ENCODE data around the gene SLC35B4.

Gene SLC35B4

GRCh38 chr7:134289423-134289822, 27.3 kb downstream of the SLC35B4 start:
- no peak for DNase-seq

DNA sequence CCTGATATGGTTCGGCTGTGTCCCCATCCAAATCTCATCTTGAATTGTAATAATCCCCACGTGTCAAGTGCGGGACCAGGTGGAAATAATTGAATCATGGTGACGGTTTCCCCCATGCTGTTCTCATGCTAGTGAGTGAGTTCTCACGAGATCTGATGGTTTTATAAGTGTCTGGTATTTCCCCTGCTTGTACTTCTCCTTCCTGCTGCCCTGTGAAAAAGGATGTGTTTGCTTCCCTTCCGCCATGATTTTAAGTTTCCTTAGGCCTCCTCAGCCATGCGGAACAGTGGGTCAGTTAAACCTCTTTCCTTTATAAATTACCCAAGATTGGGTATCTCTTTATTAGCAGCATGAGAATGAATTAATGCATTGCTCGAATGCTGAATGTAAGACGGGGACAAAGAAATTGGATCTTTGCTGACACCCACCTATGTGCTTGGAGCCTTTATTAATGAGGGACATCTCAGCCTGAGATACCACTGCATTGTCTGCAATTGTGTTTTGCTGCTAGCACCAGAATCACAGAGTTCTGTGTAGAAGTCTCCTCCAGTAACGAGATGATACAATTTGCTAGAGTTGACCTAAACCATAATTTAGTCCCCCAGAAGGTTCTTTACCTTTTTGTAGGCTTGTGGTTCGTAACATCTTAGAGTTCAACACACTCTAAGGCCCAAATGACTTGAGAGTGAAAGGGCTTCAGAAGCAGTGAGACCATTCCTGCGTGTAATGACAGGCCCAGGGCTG, 28.6 kb downstream of the SLC35B4 start:
- DNase-seq = no peak

- no peak for DNase-seq
Observed at GRCh38 chr7:134284952-134285351, 31.8 kb downstream of the SLC35B4 start.

GRCh38 chr7:134284011-134284410, 32.7 kb downstream of the SLC35B4 start:
- DNase-seq = no peak

DNA sequence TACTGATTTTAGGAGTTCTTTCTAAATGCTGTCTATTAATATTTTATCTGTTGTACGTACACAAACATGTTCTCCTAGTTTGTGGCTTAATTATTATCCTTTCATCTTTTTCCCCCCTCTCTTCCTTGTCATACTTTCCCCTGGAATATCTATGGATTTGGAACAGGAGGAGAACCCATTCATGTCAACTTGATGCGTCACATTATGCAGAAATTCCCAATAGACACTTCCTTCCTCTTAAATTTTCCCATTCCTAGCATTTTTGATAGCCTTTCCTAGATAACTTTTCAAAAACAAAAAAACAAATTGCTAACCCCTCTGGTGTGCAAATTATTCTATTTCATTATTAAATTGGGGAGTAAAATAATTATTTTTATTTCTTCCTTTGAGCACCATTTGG, 36.2 kb downstream of the SLC35B4 start:
- DNase-seq = no peak

GRCh38 chr7:134279898-134280297, 36.8 kb downstream of the SLC35B4 start:
- DNase-seq = no peak

- no peak for DNase-seq
Observed at GRCh38 chr7:134279336-134279735, 37.4 kb downstream of the SLC35B4 start.

DNA sequence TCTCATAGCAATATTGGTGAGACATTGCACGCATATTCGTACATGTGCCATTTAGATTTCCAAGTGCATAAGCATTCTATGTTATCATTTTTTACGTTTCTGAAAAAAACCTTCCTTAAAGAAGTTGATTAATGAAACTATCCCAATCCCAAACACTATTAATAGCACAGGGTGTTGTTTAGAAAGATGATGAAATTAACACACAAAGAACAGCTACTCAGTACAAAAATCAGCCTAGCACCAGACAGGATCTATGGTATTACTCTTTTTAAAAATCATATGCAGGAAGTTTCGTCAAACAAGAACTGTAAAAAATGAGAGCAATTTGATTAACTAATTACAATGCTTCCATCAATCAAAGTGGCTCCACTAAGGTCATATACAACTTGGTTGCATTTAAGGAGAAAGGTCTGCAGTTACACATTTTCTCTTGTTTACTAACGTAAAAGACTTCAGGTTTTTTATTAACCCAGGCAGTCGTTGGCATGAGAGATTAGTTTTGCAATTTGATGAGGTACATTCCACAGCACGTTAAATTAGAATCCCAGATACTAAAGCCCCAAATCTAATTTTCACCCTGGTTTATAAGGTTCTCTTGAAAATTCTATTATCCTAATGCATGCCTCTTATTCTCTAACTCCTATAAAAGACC, 38.1 kb downstream of the SLC35B4 start:
- DNase-seq = no peak

DNA sequence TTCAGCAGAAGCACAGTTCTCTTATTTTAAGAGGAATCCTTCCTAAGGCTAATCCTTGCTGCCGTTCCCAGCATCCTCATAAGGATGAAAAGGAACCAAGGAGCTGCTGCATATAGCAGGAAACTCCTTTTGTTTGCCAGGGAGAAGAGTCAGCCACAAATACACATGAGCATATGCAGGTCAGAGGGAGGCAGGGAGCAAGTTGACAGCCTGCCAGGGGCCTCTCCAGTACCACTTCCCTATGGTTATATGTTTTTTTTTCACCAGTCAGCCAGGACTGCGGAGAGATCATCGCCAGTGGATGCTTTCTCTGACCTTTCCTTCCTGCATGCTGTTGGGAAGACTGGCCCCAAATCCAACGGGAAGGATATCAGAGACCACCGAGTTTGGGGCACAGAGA, 39.8 kb downstream of the SLC35B4 start:
- no peak for DNase-seq

GRCh38 chr7:134262322-134262721, 54.4 kb downstream of the SLC35B4 start:
- DNase-seq = no peak

DNA sequence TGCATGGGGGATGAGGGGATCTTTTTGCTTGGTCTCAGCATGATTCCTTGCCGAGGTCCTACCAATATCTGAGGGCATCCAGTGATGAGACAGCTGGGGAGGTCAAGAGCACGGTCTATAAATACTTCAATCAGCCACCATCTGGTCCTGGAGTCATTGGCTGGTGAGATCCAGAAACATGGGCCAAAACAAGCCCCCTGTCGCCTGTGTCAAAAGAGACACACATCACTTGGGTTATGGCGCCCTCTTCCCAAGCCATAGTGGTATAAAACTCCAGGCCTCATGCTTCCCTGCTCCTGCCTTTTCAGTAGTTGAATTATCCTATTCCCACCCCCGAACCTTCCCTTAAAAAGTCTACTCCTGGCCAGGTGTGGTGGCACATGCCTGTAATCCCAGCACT, 60.9 kb downstream of the SLC35B4 start:
- no peak for DNase-seq

- no peak for DNase-seq
Observed at GRCh38 chr7:134254311-134254710, 62.4 kb downstream of the SLC35B4 start.

DNA sequence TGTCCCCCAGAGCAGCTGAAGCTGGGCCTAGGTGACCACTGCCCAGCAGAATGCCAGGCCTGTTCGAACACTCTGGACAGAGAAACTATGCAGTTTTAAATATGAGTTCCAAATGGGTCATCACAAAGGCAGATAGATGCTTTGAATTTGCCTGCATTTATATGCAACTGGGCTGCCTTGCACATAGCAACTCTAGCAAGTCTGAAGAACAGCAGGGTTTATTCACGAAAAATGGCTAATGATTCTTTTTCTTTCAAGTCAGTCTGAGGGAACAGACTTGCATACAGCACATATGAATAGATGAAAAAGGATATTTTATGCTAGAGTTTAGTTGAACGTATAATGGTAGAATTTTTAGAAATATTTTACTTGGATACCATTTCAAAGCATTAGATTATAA, 68.5 kb downstream of the SLC35B4 start:
- no peak for DNase-seq

DNA sequence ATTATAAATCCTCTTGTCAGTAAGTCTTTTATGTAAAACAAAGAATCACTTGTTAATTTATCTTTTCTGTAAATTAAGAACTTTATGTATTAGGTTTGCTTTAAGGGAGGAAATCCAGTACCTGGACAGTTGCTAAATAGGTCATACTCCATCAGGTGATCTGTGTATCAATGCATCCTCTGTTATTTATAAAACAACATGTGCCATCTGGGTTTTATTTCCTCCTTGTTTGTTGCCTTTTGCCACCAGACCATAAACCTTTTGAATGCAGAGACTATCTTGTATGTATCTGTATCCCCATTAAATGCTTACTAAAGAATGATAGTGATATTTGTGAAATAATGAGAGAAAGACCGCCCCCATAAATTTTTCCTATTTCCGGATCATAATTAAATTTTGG, 70.0 kb downstream of the SLC35B4 start:
- DNase-seq = no peak

- no peak for DNase-seq
Observed at GRCh38 chr7:134246347-134246746, 70.4 kb downstream of the SLC35B4 start.

- DNase-seq = no peak
Observed at GRCh38 chr7:134245253-134245652, 71.5 kb downstream of the SLC35B4 start.

All from NCI-H1105 (cell line).